ENCODE results near the gene ATP5PD.
A peak's percentile ranks its signal among the peaks of the same experiment; 100 is the strongest.

The ATP5PD gene

GRCh38 chr17:75046407-75047289 lies at the start of gene ATP5PD, which contains the start of gene KCTD2:
Gene ATP5PD (minus strand): TSS chr17:75046969. CDS start chr17:75042650, 4,319 bp downstream.
Gene KCTD2 (plus strand): TSS chr17:75047225. CDS start chr17:75047251, 26 bp downstream.
- DNase-seq: peak; percentile 79

DNA sequence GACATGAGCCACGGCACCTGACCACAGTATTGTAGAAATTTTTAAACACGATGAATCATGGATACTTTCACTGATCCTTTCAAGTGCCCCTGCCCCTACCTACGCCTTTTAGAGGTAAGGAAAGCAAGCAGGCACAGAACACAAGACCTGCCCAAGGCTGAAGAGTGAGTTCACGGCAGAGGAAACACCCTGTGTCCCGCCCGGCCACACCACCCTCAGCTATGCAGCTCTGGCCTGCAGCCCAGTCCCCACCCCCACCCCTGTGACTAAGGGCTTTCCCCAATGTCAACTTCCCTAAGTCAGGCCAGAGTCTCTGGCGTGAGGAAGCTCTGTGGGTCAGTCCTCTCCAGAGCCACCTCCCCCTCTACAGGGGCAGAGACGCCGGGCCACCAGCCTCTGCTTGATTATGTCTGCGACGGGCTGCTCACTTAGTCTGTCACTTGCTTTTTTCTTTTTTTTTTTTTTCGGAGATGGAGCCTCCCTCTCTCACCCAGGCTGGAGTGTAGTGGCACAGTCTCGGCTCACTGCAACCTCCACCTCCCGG lies 49.4 kb upstream of the ATP5PD start:
- DNase-seq: no peak

GRCh38 chr17:75094871-75095399 lies 48.2 kb upstream of the ATP5PD start:
- DNase-seq: no peak

- no peak for DNase-seq
These were observed 46.9 kb upstream of the ATP5PD start for GRCh38 chr17:75093548-75094158.

GRCh38 chr17:75091855-75092327 lies 45.1 kb upstream of the ATP5PD start:
- no peak for DNase-seq

GRCh38 chr17:75090871-75091854 lies 44.4 kb upstream of the ATP5PD start:
- DNase-seq: no peak

- DNase-seq: no peak
These were observed 42.0 kb upstream of the ATP5PD start for GRCh38 chr17:75088465-75089417.

GRCh38 chr17:75087558-75088453 lies 41.0 kb upstream of the ATP5PD start, which contains the start of gene SLC16A5:
Gene SLC16A5 (plus strand): TSS chr17:75087954. CDS start chr17:75093637, 5,683 bp downstream.
- DNase-seq: no peak

- no peak for DNase-seq
These were observed 40.4 kb upstream of the ATP5PD start for GRCh38 chr17:75087182-75087557.

GRCh38 chr17:75086496-75087181 lies 39.9 kb upstream of the ATP5PD start:
- no peak for DNase-seq

GRCh38 chr17:75084039-75084660 lies 37.4 kb upstream of the ATP5PD start:
- DNase-seq: no peak

DNA sequence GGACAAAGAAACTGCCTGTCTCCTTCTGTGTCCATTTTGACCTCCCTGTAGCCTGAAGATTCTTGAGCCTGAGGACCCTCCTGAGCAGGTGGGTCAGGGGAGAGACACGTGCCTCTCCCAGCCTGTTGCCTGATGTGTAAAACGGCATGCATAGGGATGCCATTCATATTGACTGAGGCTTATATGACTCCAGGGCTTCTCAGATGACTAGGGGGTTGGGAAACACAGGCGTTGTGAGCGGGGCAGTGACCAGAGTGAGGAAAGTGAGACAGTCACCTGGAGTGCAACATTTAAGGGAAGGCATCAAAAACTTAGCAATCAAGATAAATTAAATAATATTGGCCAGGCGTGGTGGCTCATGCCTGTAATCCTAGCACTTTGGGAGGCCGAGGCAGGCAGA lies 35.9 kb upstream of the ATP5PD start:
- DNase-seq: no peak

- DNase-seq: no peak
These were observed 35.1 kb upstream of the ATP5PD start for GRCh38 chr17:75081611-75082540.

DNA sequence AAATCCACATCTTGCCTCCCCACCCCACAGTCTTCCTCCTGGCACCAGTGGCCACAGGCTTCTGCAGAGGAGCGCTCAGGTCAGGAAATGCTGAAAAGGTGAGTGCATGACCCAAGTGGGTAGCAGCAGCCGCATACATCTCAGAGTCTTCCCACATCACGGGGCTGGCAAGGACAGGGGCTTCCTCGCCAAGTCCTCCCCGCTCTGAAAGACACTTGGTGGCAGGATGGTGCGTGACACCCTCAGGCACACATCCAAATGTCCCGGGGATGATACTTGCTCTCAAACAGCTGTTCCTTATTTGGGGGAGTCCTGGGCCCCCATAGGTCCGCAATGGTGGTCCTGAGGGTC lies 32.2 kb upstream of the ATP5PD start:
- DNase-seq: no peak

DNA sequence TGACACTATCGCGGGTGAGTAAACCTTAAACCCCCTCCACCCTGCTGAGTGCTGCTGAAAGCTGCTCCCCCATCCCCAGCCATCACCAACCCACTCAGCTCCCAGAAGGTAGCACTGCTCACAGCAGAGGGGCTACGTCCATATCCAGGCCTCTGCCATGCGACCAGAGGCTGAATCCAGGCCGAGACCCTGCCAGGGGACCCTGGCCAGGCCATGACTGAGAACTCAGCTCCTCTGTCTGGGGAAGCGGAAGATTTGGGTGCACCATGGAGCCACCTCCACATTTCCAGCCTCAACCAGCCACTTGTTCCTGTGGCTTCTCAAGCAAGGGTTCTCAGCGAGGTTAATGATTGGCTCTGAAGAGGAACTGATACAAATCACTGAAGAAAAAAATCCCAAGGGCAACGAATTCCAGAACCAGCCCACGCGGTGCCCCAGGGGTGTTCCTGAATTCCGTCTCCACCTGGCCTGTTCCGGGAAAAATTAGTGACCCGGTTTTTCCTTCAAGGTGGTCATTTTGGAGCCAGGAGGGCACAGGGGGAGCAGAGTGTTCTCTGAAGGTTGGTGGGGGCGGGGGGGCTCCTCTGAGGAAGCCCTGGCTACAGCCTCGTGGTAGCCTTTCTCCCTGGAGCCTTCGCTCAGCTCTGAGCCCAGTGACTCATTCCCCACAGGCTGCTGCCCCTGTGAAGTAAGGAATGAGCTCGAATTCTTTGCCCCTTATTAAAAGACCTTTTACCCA lies 31.7 kb upstream of the ATP5PD start:
- no peak for DNase-seq

DNA sequence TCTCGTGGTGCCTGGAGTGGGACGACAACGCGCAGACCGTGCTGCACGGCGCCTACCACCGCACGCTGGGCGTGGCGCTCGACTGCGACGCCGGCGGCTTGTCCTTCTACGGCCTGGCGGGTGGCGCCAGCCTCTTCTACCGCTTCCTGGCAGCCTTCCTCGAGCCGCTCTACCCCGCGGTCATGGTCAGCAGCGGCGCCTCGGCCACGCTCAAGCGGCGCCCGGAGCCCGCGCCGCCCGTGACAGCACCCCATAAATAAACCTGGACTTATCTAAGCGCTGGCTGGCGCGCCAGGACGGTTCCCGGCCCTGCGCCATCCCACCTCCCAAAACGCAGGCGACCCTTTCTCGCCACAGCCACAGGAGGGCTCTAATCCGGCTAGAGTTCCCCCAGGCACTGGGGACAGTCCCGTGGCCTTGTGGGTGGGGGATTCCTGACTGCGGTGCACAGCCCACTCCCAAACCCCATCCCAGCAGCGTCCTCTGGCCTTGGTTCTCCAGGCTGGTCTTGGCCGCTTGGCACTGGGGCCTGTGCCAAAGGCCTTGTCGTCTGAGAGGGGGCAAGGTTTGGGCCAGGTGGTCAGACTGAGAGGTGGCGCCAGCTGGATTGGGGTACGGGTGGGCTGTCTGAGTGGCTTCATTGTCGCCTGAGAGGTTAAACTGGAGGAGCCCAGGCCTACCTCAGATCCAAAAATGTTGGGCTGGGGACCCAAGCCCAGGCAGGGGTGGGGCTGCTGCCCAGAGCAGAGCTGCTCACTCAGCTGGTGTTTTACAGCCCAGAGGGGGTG lies 30.9 kb upstream of the ATP5PD start:
- no peak for DNase-seq

All from SIG-M5 (cell line).